Activated CD8-positive, alpha-beta memory T cell treated with anti-CD3 and anti-CD28 coated beads for 1 hour (primary cell): ENCODE data around the gene OR2AG2.

Experiments used
- DNase-seq, 2 donors: peaks; one replicate each; pipeline ENCODE4 v3.0.0-alpha.2; 2020; ENCODE audit warnings: low read depth in 1 of 2; ENCODE audit errors: extremely low read depth in 1 of 2

Gene OR2AG2

DNA sequence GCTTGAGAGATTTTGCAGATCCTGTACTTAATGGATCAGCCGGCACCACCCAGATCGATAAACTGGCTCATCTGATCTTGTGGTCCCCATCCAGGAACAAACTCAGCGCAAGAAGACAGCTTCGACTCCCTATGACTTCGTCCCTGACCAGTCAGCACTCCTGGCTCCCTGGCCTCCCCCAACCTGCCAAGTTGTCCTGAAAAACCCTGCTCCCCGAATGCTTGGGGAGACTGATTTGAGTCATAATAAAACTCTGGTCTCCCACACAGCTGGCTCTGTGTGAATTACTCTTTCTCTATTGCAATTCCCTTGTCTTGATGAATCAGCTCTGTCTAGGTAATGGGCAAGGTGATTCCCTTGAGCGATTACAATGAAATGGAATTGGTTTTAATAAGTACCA, 29.5 kb downstream of the OR2AG2 start:
- no peak for DNase-seq

DNA sequence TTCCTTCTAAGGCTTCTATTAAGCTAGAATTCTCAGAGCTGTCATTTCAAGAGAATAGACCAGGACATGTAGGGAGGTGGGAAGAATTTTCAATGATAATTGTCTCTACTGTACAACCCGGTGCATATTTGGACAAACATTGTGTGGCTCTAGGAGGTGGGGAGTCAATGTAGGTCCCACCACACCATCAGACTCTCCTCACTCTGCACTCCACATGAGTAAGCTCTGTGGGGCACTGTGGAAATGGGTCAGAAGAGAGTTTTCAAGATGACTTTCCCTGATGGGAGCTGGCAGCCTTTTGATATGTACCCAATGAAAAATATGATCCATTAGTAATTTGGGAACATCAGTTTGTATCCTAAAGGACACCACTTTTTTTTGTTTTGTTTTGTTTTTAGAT, 33.2 kb downstream of the OR2AG2 start:
- no peak for DNase-seq

- peak; percentile 37 to 44 for DNase-seq
Measured at GRCh38 chr11:6737872-6738466, 33.8 kb downstream of the OR2AG2 start.

DNA sequence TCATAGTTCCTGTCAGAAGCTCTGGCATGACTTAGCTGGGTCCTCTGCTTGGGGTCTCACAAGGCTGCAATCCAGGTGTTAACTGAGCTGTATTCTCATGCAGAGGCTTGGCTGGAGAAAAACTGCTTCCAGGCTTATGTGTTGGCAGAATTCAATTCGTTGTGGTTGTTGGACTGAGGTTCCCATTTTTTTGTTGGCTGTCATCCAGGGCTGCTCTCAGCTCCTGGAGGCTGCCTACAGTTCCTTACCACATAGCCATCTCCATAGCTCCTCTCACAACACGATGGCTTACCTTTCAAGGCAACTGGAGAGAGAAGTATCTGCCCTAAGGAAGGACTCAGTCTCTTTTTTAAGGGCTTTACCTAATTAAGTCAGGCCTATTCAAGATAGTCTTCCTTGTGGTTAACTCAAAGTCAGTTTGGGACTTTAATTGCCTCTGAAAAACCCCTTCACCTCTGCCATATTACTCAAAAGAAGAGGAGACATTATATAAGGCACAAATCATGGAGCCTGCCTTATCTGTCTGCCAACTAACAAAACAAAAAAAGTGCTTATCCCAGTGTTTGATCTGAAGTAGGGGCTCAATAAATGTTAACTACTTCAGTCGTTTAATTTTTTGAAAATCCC, 35.2 kb downstream of the OR2AG2 start:
- no peak for DNase-seq

DNA sequence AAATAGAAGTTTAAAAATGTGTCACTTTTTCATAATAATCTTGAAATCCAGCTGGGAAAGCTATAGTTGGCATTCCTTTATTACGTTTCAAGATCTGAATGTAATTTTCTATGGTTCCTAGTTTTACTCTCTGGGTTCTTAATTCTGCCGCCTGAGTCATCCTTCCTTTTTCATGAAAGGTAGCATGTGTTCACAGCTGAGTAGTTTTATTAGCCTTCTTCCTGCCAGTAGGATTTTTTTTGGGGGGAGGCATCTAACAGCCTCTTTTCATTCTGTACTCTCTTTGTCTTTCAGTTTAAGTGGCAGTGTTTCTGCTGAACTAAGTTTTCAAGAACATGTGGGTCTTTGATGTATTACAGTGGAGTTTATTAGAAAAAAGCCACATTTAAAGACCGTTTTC, 36.5 kb downstream of the OR2AG2 start:
- no peak for DNase-seq

DNA sequence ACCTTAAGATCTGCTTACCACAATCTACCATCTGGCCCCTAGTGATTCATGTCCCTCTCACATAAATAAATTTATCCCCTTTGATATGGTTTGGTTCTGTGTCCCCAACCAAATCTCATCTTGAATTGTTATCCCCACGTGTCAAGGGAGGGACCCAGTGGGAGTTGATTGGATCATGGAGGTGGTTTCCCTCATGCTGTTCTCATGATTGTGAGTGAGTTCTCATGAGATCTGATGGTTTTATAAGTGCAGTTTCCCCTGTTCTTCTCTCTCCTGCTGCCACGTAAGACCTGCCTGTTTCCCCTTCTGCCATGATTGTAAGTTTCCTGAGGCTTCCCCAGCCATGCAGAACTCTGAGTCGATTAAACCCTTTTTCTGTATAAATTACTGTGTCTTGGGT, 37.2 kb downstream of the OR2AG2 start:
- DNase-seq, result no peak

DNA sequence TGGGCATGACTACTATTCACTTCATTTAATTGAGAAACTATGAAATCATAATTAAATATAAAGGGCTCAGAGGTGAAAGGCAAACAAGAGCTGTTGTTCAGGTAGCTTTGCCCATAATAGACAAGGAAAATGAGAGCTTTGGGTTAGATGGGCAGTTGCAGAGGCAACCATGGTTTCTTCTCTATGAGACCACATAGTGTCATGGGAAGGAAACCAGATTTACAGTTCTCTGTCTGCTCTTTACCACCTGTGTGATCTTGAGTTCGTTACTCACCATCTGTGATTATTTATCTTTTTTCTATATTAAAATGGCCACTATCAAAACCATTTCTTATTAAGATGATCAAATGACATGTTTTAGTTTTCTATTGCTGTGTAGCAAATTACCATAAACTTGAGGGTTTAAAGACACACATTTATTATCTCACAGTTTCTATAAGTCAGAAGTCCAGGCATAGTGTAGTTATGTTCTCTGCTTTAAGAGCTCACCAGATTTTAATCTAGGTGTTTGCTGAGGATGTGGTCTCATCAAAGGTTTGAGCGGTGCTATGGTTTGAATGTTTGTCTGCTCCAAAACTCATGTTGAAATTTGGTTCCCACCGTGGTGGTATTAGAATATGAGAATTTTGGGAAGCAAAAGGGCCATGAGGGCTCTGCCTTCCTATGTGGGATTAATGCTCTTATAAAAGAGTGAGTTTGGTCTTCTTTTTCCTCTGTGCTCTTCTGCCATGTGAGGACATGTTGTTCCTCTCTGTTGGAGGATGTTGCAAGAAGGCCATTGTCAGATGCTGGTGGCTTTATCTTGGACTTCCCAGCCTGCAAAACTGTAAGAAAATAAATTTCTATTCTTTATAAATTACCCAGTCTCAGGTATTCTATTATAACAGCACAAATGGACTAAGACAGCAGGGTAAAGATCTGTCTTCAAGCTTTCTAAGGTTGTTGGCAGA, 38.2 kb downstream of the OR2AG2 start:
- DNase-seq, result no peak

DNA sequence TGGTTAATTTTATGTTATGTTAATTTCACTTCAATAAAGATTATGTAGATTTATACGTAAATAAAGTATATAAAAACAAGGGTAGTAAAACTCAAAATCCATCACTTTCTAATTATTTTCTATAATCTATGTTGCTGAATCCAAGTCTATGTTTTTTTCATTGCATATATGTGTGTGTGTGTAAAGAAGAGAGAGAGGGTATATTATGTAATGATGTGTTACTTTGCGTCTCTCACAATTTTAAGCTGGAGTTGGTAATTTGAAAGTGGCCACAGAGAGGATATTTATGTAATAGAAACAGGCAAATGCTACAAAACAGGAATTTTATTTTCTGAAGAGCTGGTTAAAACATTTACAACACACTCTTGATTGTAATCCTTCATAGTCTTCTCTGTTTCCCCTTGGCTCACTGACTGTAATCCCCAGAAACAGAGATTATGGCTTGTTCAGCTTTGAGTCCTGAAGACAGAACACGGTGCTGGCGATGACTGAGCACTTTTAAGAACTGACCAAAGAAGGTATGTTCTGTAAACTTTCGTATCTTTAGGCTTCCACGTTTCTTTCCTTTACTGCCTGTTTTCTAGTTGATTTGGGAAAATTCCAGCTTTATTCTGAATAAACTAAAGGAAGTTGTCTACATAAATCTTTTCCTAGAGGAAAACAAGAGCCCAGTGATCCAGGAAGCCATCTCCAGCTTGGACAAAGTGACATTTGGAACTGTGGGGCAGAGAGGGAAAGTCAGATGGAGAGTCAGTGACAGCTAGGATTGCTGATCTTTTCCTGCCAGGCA, 43.6 kb downstream of the OR2AG2 start:
- no peak for DNase-seq

- DNase-seq, result no peak
Measured at GRCh38 chr11:6725386-6725896, 46.3 kb downstream of the OR2AG2 start.

- DNase-seq, result no peak
Measured at GRCh38 chr11:6724013-6724412, 47.8 kb downstream of the OR2AG2 start.

- DNase-seq, result no peak
Measured at GRCh38 chr11:6721343-6721742, 50.4 kb downstream of the OR2AG2 start.

DNA sequence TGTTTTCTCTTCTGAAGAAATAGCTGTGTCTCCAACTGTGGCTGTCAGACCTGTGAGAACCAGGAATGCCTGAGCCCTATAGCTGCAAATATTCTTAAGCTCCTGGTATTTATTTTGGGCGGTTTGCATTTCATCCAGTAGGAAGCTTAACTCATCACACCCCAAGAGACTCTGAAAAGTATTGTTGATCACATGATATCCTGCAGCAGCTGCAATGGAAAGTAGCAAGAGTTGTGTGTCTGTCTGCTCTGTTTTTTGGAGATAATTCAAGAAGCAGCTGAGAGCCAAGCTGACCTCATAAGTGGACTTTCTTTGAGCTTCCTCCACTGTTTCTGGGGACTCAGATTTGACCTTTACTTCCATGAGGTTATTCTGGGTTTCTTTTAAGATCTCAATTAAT, 52.2 kb downstream of the OR2AG2 start:
- no peak for DNase-seq

DNA sequence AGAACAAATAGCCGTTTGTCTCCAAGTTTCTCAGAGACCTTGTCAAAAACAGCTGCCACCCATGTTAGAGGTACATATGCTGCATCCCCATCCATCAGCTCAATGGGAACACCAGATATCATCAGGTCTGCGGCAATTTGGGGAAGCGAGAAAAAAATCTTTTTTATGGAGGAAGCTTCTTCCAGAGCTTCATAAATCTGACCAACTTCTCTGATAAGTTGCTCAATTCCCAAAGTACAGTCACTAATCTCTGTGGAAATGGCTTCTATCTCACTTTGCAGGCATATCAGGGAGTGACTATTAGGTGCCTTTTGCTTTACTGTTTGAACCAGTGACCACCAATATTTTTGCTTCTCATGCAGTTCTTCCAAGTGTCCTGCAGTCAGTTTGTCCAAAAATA, 54.4 kb downstream of the OR2AG2 start:
- DNase-seq, result no peak
